Inferior parietal cortex (tissue), 1 donor: ENCODE data around the gene CCDC171.

ENCODE experiments used
- DNase-seq: peaks from one replicate; pipeline ENCODE4 v3.0.0-alpha.2; 2016; ENCODE audit errors: extremely low spot score

CCDC171 gene

DNA sequence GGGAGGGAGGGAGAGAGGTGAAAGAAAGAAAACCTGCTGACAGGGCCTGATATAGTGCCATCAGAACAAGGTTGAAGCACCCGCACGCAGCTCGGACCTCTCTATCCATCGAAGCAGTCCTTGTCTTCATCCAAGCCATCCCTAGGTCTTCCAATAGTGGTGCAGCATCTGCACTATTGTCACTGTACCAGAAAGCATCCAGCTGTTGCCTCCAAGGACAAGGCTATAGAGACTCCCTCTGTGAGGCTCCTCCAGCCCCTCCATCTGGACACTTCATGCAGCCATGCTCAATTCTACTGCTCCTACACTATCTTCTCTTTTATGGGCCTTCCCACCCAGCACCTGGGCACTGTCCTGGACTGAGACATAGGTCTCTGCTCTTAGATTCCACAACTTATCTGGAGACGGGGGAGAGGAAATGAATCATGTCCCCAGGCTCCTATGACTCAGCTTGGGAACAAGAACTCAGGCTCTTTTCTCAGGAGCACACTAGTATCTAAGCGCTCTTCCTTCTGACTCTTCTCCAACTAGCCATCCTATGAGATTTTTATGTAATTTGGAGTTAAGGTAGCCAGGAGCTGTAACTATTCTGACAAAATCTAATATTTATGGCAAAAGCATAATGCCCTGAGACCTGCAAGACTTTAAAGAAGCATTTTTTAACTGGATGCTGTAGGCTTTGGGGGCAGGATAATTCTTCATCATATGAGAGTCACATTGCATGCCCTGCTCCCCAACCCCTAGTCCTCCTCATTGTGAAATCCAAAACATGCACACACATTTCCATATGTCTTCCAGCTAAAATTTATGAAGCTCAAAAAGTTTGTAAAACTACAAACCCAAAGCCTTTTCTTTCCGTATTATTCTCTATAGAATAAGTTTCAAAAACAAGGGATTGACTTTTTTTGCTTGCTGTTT, 446.8 kb downstream of the CCDC171 start:
- DNase-seq: no peak

DNA sequence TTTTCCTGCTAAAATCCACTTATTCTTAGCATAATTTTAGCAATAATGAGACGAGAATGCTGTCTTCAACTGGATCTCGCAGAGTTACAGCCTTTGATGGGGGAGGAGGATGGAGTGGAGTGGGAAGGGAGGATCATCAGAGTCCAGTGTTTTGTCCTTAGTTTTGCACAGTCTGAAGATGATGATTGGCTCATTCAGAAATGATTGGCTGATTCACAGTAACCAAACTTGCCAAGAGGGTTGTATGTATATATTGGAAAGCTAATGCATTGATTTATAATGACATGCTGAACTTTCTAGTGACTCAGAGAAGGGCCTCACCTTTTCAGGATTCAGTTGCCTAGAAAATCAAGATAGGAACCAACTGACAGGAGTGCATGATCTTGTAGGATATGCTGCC, 448.0 kb downstream of the CCDC171 start:
- no peak for DNase-seq

DNA sequence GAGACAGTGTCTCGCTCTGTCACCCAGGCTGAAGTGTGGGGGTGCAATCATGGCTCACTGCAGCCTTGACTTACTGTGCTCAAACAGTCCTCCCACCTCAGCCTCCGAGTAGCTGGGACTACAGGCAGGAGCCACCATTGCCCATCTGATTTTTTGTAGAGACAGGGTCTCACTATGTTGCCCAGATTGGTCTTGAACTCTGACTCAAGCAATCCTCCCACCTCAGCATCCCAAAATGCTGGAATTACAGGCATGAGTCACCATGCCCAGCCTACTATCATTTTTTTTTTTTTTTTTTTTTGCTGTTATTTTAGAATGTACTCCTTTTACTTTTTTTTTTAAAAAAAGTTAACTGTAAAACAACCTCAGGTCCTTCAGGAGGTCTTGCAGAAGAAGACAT, 449.0 kb downstream of the CCDC171 start:
- no peak for DNase-seq

DNA sequence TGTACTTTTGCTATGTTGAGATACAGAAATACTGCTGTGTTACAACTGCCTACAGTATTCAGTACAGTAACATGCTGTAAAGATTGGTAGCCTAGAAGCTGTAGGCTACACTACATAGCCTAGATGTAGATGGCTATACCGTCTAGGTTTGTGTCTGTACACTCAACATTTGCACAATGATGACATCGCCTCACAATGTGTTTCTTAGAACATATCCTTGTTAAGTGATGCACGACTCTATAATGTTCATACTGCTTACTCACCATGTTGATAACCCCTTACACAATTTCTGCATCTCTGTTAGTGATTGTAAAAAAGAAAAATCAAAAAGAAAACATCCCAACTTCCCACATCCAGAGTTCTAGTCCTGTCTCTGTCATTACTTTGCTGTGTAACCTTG, 450.0 kb downstream of the CCDC171 start:
- no peak for DNase-seq

DNA sequence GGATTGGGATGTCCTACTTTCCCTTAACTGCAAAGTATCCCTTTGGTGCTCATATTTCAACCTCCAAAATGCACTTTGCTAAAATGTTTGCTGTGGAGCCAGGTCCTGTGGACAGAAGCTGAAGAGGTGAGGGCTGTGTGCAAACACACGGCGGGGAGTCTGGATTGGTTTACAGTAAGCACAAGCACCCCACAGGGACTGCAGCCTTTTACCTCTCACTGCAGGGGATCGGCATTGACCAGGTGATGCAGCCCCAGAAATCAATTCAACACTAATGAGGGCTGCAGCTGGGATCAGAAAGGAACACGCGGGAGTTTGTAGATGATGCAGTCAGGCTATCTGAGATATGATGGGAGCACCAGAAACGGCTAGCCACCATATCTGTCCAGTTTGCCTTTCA, 450.9 kb downstream of the CCDC171 start:
- no peak for DNase-seq

DNA sequence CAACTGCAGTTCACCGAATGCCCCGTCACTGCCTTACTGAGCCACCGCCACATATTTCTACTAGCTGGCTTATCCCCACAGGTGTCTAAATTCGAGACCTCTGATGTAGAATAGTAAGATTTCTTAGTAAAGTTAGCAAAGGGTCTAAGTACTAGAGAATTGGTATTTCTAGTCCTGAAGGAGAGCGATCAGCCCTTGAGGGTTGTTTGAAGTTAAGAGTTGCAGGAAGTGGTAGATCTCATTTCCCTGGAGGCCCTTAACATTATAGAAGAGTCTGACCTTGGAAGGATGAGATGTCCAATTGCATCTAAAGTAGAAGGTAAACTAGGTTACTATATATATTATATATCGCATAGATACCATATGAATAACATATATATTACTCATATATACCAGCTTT, 451.8 kb downstream of the CCDC171 start:
- no peak for DNase-seq

DNA sequence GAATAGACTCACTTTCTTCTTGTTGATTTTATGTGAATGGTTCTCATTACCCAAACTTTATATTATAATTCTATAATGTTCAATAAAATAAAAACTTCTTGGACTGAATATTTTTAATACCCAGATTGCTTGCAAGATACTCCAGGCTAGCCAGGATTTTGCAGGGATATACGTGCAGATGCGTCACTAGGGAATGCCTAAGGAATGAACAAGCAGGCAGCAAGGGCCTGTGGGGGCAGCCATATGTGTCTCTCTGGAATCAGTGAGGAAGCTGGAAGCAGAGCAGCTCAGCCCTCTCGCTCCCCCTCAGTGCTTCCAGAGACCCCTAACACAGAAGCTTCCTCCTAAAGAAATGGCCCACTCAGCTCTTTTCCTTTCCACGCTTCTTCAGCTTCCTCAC, 457.4 kb downstream of the CCDC171 start:
- DNase-seq: no peak

DNA sequence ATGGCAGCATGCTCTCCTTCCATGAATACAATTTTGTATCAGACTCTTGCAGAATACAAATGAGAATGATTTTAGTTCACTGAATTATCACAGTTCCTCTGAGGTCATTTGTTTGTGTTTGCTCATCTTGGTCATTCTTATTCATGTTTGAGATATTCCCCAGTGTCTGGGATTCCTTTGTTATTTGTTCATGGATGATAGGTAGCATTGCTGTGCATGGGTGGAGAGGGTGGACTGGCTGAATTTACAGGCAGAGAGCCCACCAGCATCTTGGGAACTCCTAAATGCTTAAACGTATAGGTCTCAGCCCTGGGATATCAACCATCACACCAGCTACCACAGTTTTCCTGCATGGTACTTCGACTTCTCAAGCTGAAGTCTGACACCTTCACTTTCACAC, 459.8 kb downstream of the CCDC171 start:
- no peak for DNase-seq

DNA sequence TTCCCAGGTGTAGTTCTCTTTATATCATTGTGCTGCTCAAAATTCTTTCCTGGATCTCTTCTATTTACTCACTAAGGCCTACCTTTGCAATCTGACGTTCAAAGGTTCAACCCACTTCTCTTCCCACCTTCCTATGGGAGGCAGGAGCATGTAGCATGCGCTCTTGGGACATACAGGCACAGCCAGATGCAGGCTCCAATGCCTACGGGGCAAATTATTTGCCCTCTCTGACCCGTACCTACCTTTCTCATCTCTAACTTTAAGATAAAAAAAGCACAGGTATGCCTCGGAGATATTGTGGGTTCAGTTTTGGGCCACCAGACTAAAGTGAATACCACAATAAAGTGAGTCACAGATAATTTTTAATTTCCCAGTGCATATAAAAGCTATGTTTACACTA, 460.5 kb downstream of the CCDC171 start:
- DNase-seq: no peak

DNA sequence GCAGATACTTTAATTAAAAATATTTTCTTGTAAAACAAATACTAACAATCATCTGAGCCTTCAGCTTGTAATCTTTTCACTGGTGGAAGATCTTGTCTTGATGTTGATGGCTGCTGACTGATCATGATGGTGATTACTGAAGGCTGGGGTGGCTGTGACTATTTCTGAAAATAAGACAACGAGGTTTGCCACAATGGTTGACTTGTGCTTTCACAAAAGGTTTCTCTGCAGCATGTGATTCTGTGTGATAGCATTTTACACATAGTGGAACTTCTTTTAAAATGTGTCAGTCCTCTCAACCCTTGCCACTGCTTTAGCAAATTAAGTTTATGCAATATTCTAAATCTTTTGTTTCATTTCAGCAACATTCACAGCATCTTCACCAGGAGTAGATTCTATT, 461.0 kb downstream of the CCDC171 start:
- no peak for DNase-seq

DNA sequence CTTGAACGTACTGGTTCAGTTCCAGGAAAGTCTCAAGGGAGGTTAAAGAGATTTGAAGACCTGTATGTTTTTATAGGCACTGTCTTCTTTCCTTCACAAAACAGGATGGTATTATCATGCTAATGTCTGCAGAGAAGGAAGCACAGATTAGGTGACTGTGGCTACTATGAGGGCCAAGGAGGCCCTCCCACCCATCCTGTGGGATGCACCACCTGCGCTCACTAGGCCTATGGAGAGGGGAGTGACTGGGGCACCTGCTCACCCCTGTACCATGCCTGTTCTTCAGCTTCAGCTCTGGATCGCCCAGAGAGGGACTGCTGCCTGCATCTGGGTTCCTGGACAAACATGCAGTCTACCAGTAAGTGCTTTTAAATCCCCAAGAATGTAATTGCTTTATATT, 469.4 kb downstream of the CCDC171 start:
- DNase-seq: no peak

DNA sequence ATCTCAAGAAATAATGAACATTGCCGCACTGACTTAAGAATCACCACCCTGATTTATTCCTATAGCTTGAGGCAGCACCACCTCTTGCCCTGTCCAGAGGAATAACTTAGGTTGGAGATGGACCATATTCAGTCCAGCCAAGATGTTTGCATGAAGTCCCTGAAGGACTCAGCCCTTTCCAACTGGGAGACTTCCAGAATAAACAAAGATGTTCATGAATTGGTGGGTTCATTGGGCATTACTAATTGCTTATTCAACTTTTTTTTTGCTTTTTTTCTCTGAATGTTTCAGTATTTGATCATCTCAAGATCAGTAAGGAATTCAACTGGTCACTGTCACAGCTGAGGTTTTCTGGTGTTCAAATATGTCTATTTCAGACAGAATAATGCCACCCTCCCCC, 470.6 kb downstream of the CCDC171 start:
- DNase-seq: no peak
